Brain pericyte (primary cell): ENCODE results near the gene PPP3CB.

ENCODE experiments used
- DNase-seq: peaks from one replicate; pipeline ENCODE4 v3.0.0-alpha.2; 2012; ENCODE audit warnings: low read depth, low spot score

The PPP3CB gene

GRCh38 chr10:73480158-73480557, 15.7 kb downstream of the PPP3CB start:
- no peak for DNase-seq

GRCh38 chr10:73478636-73479035, 17.2 kb downstream of the PPP3CB start:
- DNase-seq = no peak

GRCh38 chr10:73471226-73471625, 24.6 kb downstream of the PPP3CB start:
- DNase-seq = no peak

GRCh38 chr10:73469579-73469978, 26.2 kb downstream of the PPP3CB start:
- DNase-seq = no peak

GRCh38 chr10:73467206-73467605, 28.6 kb downstream of the PPP3CB start:
- no peak for DNase-seq

- no peak for DNase-seq
Observed at GRCh38 chr10:73465978-73466726, 29.7 kb downstream of the PPP3CB start.

GRCh38 chr10:73460897-73461296, 34.9 kb downstream of the PPP3CB start:
- no peak for DNase-seq

GRCh38 chr10:73459683-73460314, 36.0 kb downstream of the PPP3CB start:
- no peak for DNase-seq

- no peak for DNase-seq
Observed at GRCh38 chr10:73456187-73456890, 39.5 kb downstream of the PPP3CB start.

GRCh38 chr10:73449113-73449512, 46.7 kb downstream of the PPP3CB start:
- DNase-seq = no peak

- DNase-seq = no peak
Observed at GRCh38 chr10:73448384-73448783, 47.4 kb downstream of the PPP3CB start.

- no peak for DNase-seq
Observed at GRCh38 chr10:73446926-73447325, 48.9 kb downstream of the PPP3CB start.

- DNase-seq = no peak
Observed at GRCh38 chr10:73444457-73444856, 51.4 kb downstream of the PPP3CB start.

GRCh38 chr10:73439605-73440312, 56.1 kb downstream of the PPP3CB start:
- DNase-seq = no peak

- no peak for DNase-seq
Observed at GRCh38 chr10:73439055-73439454, 56.8 kb downstream of the PPP3CB start.

- DNase-seq = no peak
Observed at GRCh38 chr10:73433538-73433867, 62.3 kb downstream of the PPP3CB start, which contains the start of gene MSS51. MSS51 (minus strand) TSS chr10:73433561; CDS start chr10:73428284, 5,277 bp downstream.

- DNase-seq = no peak
Observed at GRCh38 chr10:73432646-73433537, 62.9 kb downstream of the PPP3CB start.

- no peak for DNase-seq
Observed at GRCh38 chr10:73426318-73426717, 69.5 kb downstream of the PPP3CB start.

- DNase-seq = no peak
Observed at GRCh38 chr10:73424478-73424877, 71.3 kb downstream of the PPP3CB start.

GRCh38 chr10:73423309-73423708, 72.5 kb downstream of the PPP3CB start:
- DNase-seq = no peak

GRCh38 chr10:73416571-73416970, 79.3 kb downstream of the PPP3CB start:
- no peak for DNase-seq
